T47D (cell line): ENCODE measurements around the gene SFXN1.

Source experiments
- DNase-seq, 2 experiments: peaks; one replicate each; pipeline versions ENCODE4 v3.0.0 to v3.0.0-alpha.2; 2011 to 2012; ENCODE audit warnings: low read depth in 1 of 2, low spot score in 1 of 2
- JUND ChIP-seq: IDR thresholded peaks from 2 replicates; pipeline ENCODE4 v1.6.1; 2012; ENCODE audit warnings: low read depth
- in situ Hi-C: cut with HindIII; loops from 2 replicates; pipeline ENCODE4 v1.10.0; 2016; ENCODE audit warnings: low sequenced_read_pairs, low pct_unique_long_range_greater_than_20kb

SFXN1 gene

GRCh38 chr5:175470781-175471180 lies 7.6 kb upstream of the SFXN1 start:
- no peak for TF ChIP-seq JUND
- in situ Hi-C loops = no loop called here

GRCh38 chr5:175471196-175471595 lies 7.2 kb upstream of the SFXN1 start:
- no peak for DNase-seq
- no peak for TF ChIP-seq JUND
- in situ Hi-C loops = no loop called here

More at GRCh38 chr5:175470781-175471180, 7.6 kb upstream of the SFXN1 start:
- DNase-seq = no peak

- no peak for TF ChIP-seq JUND
- in situ Hi-C loops = no loop called here
- no peak for DNase-seq
Measured at GRCh38 chr5:175471628-175472027, 6.7 kb upstream of the SFXN1 start.

- TF ChIP-seq JUND = no peak
- DNase-seq = no peak
- in situ Hi-C loops = no loop called here
Measured at GRCh38 chr5:175472378-175472777, 6.0 kb upstream of the SFXN1 start.

- in situ Hi-C loops = no loop called here
- no peak for DNase-seq
- TF ChIP-seq JUND = no peak
Measured at GRCh38 chr5:175475248-175475647, 3.1 kb upstream of the SFXN1 start.

- no peak for DNase-seq
- in situ Hi-C loops = no loop called here
- no peak for TF ChIP-seq JUND
Measured at GRCh38 chr5:175477440-175477839, 920 bp upstream of the SFXN1 start.

GRCh38 chr5:175478008-175478383 lies 364 bp upstream of the SFXN1 start:
- in situ Hi-C loops = no loop called here
- no peak for DNase-seq
- TF ChIP-seq JUND = no peak

- DNase-seq = no peak
- in situ Hi-C loops = no loop called here
- TF ChIP-seq JUND = no peak
Measured at GRCh38 chr5:175479125-175479881, 943 bp downstream of the SFXN1 start.

GRCh38 chr5:175483337-175483736 lies 5.0 kb downstream of the SFXN1 start:
- no peak for DNase-seq
- no peak for TF ChIP-seq JUND
- in situ Hi-C loops = no loop called here

GRCh38 chr5:175484322-175484721 lies 6.0 kb downstream of the SFXN1 start:
- in situ Hi-C loops = no loop called here
- TF ChIP-seq JUND = no peak

GRCh38 chr5:175484829-175485228 lies 6.5 kb downstream of the SFXN1 start:
- no peak for DNase-seq
- in situ Hi-C loops = no loop called here
- TF ChIP-seq JUND = no peak

More at GRCh38 chr5:175484322-175484721, 6.0 kb downstream of the SFXN1 start:
- no peak for DNase-seq

- in situ Hi-C loops = no loop called here
Measured at GRCh38 chr5:175485631-175486030, 7.3 kb downstream of the SFXN1 start.

GRCh38 chr5:175487514-175488222 lies 9.3 kb downstream of the SFXN1 start:
- DNase-seq = no peak
- in situ Hi-C loops = no loop called here
- TF ChIP-seq JUND = no peak

More at GRCh38 chr5:175485631-175486030, 7.3 kb downstream of the SFXN1 start:
- no peak for DNase-seq
- no peak for TF ChIP-seq JUND
